GM18498 (cell line): Measurements from ENCODE around the gene CFAP57.
"Not testable (repeated sequence)": the region's sequence is repeated elsewhere in the genome, so short reads cannot be mapped to it uniquely, and the experiment has no call there.

ENCODE experiments used
- ATAC-seq: cut with Tn5 transposase; IDR thresholded peaks from one replicate; pipeline ENCODE4 v1.9.1; 2021; ENCODE audit warnings: mild to moderate bottlenecking, moderate library complexity; ENCODE audit not compliant: unreplicated experiment

The CFAP57 gene

DNA sequence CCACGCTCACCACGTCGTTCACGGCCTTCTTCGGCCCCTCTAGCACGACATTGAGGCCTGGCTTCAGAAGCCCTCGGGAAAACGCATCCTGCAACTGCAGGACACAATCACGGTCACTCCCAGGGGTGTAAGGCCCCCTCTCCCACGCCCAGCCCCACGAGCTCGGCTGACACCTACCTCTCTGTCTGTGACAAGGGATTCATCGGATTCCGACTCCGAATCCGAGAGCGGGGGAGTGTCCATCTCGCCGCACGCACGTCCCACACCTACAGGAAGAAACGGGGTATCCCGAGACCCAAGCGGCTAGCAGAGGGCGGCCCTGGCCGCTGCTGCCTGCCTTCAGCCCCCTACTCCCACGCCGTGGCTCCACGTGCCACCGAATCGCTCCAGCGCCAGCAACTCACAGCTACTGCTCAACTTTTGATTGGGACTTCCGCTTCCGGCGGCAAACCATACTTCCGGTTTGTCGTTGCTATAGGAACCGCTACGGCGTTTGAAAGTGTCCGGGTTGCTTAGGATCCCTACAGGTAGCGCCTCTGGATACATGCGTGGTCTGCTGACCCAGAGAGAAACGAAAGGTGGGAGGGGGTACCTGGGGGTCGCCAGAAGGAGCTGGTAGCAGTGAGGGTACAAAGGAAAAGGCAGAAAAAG lies at the start of gene CFAP57, which contains the start of gene EBNA1BP2:
CFAP57 (plus strand) TSS at position 455 of the 651 bp plus-strand sequence. CDS start 424 bp downstream, outside the sequence.
EBNA1BP2 (minus strand) TSS at position 415 of the 651 bp plus-strand sequence; CDS start at position 243, 172 bp downstream.
- ATAC-seq = peak; percentile 87

DNA sequence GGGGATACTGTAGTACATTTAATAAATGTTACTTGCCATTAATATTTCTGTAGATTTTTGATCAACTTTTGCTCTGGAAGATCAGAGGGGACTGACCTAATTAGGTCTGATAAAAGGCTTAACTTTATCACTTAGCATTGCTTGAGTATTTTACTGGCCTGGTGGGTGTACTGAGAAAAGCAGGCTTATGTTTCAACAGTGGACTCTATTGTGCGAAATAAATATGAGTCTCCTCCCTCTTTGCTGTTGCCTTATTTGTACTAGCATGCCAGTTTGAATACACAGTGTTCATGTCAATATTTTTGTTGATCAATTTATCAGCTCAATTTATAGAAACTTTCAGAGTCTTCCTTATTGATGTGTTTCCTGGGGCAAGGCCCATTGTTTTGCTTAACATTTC lies 49.1 kb upstream of the CFAP57 start:
- ATAC-seq = no peak

DNA sequence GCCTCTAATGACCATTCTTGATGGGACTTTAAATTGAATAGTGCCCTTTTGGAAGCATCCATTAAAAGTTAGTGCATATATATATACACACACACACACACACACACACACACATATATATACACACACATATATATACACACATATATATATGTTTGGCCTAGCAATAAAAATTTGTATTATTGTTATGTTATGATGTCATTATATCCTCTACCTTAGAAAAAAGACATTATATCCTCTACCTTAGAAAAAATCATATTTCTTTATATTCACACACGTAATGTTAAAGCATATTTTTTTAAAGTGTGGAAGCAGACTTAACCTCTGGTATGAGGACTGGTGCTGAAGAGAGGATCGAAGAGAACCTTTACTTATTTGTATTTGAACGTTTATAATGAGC lies 43.3 kb upstream of the CFAP57 start:
- no peak for ATAC-seq

- ATAC-seq = no peak
These were observed 42.7 kb upstream of the CFAP57 start for GRCh38 chr1:43129426-43129825.

GRCh38 chr1:43134068-43134467 lies 38.1 kb upstream of the CFAP57 start:
- no peak for ATAC-seq

- no peak for ATAC-seq
These were observed 37.5 kb upstream of the CFAP57 start for GRCh38 chr1:43134640-43135039.

DNA sequence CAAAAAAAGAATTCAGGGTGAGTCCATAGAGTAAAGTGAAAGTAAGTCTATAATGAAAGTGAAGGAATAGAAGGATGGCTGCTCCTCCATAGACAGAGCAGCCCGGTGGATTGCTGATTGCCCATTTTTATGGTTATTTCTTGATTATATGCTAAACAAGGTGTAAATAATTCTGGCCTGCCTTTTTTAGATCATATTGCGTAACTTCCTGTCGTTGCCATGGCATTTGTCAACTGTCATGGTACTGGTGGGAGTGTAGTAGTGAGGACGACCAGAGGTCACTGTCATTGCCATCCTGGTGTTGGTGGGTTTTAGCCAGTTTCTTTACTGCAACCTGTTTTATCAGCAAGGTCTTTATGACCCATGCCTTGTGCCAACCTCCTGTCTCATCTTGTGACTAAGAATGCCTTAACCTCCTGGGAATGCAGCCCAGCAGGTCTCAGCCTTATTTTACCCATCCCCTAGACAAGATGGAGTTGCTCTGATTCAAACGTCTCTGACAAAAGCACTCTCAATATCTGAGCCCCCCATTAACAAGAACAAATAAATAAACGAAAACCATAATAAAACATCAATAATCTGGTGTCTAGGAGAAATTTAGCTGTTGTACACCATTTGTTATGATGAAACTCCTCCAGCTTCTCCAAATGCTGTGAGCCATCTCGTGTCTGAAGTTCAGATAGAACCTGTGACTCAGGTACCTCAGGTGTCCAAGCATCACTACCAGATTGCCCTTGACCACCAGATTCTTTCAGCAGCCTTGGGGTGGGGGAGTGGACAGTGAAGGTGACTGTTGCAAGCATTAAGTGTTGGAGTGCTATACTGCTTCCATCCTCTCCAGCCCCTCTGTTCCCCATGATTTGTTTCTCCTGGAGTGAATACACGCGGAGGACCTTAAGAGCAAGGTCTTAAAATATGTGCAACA lies 36.0 kb upstream of the CFAP57 start:
- ATAC-seq = no peak

- no peak for ATAC-seq
These were observed 34.6 kb upstream of the CFAP57 start for GRCh38 chr1:43137445-43138052.

DNA sequence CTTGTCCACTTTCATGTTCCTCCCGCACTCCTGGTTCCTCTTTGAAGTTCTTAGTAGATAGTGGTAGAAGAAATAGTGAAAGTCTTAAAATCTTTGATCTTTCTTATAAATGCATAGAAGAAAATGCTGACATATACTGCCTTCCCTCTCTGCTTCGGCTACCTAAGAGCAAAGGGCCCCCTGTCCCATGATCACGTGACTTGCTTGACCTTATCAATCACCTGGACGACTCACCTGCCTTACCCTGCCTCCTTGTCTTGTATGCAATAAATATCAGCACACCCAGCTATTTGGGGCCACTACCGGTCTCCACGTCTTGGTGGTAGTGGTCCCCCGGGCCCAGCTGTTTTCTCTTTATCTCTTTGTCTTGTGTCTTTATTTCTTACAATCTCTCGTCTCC lies 32.8 kb upstream of the CFAP57 start:
- not testable (repeated sequence) for ATAC-seq

GRCh38 chr1:43140010-43140409 lies 32.1 kb upstream of the CFAP57 start:
- no peak for ATAC-seq

- no peak for ATAC-seq
These were observed 31.5 kb upstream of the CFAP57 start for GRCh38 chr1:43140583-43140982.

DNA sequence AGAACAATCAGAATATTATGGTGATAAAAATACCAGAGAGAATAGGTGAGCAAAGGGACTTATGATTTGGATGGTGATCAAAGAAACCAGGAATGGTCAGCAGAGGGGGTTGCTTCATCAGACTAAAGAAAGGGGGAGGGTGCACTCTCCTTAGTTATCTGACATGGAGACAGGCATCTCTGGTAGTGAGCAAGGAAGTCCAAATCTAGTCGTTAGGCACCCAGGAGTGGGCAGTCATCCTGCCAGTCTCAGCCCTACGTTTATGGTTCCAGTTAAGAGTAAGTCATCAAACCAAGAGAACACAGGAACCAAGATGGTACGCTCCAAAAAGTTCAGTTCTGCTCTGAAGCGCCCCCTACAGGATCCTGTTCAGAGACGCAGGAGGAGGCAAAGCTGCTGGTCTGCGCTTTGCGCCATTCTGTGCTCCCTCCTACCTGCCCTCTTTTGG lies 28.7 kb upstream of the CFAP57 start:
- ATAC-seq = no peak

- no peak for ATAC-seq
These were observed 27.9 kb upstream of the CFAP57 start for GRCh38 chr1:43144237-43144636.

DNA sequence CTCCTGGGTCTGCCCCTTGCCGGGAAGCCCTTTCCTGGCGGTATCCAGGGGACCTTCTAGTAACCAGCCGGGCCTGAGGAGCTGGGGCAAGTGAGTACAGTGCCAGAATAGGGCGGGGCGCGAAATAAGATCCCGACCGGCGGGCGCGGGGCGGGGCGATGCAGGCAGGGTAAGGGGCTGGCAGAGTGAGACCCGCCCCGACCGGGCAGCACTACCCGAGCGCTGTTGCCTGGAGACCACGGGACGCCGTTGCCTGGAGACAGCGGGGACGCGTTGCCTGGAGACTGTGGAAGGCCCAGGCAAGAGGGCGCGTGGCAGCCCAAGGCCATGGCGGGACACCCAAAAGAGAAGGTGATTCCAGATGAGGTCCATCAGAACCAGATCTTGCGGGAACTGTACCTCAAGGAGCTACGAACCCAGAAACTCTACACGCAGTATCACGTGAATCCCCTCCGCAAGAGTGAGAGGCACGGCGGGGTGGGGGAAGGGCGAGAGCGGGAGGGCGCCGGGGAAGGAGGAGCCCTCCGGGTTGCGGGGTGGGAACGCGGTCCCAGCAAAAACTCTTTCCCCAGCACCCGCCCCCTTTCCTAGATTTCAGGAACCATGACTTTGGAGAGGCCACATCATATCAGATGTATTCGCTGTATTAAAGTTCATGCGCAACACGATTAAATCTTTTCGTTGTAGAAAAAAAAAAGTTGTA lies 24.4 kb upstream of the CFAP57 start:
- no peak for ATAC-seq

DNA sequence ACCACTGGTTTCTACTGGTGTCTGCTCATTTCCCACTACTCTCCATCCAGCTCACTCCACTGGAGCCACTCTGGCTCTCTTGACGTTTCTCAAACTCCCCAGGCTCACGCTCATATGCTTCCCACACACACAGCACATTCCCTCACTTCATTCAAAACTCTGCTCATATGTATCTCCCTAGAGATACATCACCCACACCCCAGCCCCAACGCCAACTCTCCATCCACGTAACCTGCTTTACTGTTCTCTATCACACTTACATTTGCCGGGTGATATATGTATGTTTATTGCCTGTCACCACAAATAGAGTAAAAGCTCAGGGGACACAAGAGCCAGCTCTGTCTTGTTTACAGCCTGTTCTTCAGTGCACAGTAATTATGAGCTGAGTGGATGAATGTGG lies 22.2 kb upstream of the CFAP57 start:
- no peak for ATAC-seq

DNA sequence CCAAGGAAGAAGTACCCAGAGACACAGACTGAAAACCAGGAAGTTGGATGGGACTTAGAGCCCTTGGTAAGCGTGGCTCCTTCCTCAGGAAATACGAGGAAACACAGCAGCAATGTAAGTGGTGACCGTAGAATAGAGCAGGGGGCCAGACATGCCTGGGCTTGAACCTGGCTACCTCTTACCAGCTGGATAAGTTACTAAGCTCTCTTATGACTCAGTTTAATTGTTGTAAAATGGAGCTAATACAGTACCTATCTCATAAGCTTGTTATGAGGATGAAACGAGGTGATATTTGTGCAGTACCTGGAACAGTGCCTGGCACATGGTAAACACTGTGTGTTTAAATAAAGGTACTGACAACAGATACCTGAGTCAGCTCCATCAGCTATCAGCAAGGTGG lies 19.3 kb upstream of the CFAP57 start:
- ATAC-seq = no peak

DNA sequence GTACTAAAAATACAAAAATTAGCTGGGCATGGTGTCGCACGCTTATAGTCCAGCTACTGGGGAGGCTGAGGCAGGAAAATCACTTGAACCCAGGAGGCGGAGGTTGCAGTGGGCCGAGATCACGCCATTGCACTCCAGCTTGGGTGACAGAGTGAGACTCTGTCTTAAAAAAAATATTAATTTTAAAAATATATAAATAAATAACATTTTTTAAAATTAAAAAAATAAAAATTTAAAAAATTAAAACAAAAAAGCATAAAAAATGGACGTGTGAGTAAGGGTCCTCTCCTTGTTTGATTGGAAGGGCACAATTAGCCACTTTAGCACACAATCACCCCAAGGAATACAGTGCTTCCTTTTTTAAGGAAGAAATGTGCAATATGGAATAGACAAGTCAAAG lies 18.7 kb upstream of the CFAP57 start:
- ATAC-seq = no peak

GRCh38 chr1:43156026-43156425 lies 16.1 kb upstream of the CFAP57 start:
- ATAC-seq = no peak

DNA sequence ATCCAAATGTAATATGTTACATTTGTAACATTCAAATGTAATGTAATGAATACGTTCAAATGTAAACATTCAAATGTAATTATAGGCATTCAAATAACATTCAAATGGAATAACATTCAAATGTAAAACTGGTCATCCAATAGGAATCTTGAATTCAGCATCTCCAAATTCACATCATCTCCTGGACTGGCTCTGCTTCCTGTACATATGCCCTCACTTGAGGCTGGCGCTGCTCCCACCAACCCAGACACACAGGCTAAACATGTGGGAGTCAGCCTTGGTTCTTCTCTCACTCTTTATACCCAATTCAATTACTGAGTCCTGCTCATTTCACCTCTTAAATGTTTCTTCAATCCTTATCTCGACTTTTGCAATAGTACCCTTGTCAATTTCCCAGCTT lies 7.0 kb upstream of the CFAP57 start:
- no peak for ATAC-seq

DNA sequence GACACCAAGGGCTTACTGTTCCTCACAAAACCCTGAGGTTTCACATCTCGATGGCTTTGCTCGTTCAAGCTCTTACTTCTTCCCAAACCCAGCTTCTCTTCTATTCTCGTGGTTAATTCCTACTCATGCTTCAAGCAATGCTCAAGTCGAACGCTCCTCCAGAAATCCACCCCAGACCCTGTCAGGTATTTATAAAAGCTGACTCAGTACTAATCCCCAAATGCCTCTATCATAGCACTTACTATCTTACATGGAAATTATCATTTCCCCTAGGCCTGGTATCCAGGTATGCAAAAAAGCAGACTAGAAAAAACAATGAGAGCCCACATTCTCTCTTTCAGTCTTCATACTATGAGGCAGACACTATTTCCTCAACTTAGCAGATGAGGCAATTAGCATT lies 6.4 kb upstream of the CFAP57 start:
- no peak for ATAC-seq

- ATAC-seq = peak; percentile 14
These were observed 736 bp upstream of the CFAP57 start for GRCh38 chr1:43171312-43171875.
